ENCODE results near the gene AKAP6.

AKAP6 gene

GRCh38 chr14:32593290-32593942, 264.3 kb downstream of the AKAP6 start:
- no peak for DNase-seq

GRCh38 chr14:32594766-32595165, 265.7 kb downstream of the AKAP6 start:
- no peak for DNase-seq

- DNase-seq, result no peak
These were observed 266.4 kb downstream of the AKAP6 start for GRCh38 chr14:32595497-32595896.

- no peak for DNase-seq
These were observed 267.3 kb downstream of the AKAP6 start for GRCh38 chr14:32596390-32596789.

GRCh38 chr14:32597771-32598170, 268.7 kb downstream of the AKAP6 start:
- no peak for DNase-seq

- no peak for DNase-seq
These were observed 272.0 kb downstream of the AKAP6 start for GRCh38 chr14:32601069-32601468.

GRCh38 chr14:32601906-32602305, 272.8 kb downstream of the AKAP6 start:
- DNase-seq, result peak; percentile 4

- DNase-seq, result no peak
These were observed 273.6 kb downstream of the AKAP6 start for GRCh38 chr14:32602699-32603098.

- DNase-seq, result no peak
These were observed 275.0 kb downstream of the AKAP6 start for GRCh38 chr14:32603992-32604565.

GRCh38 chr14:32606301-32606700, 277.2 kb downstream of the AKAP6 start:
- DNase-seq, result no peak

- DNase-seq, result no peak
These were observed 278.3 kb downstream of the AKAP6 start for GRCh38 chr14:32607399-32607798.

- no peak for DNase-seq
These were observed 279.8 kb downstream of the AKAP6 start for GRCh38 chr14:32608857-32609256.

- DNase-seq, result no peak
These were observed 280.3 kb downstream of the AKAP6 start for GRCh38 chr14:32609388-32609787.

- no peak for DNase-seq
These were observed 282.7 kb downstream of the AKAP6 start for GRCh38 chr14:32611752-32612151.

GRCh38 chr14:32618991-32619390, 289.9 kb downstream of the AKAP6 start:
- no peak for DNase-seq

- DNase-seq, result no peak
These were observed 291.2 kb downstream of the AKAP6 start for GRCh38 chr14:32620303-32620702.

- no peak for DNase-seq
These were observed 291.6 kb downstream of the AKAP6 start for GRCh38 chr14:32620724-32621123.

GRCh38 chr14:32621585-32621984, 292.5 kb downstream of the AKAP6 start:
- peak; percentile 3 for DNase-seq

- no peak for DNase-seq
These were observed 293.6 kb downstream of the AKAP6 start for GRCh38 chr14:32622742-32623141.

- DNase-seq, result no peak
These were observed 294.4 kb downstream of the AKAP6 start for GRCh38 chr14:32623300-32624093.

- DNase-seq, result no peak
These were observed 296.1 kb downstream of the AKAP6 start for GRCh38 chr14:32625211-32625610.

- DNase-seq, result no peak
These were observed 298.6 kb downstream of the AKAP6 start for GRCh38 chr14:32627545-32628298.

- no peak for DNase-seq
These were observed 300.1 kb downstream of the AKAP6 start for GRCh38 chr14:32629236-32629635.
